ENCODE measurements around the gene MRPS15. TPM values are rescaled to one million over a fixed set of nuclear protein-coding genes. Genes with fewer than 3 reads are reported as not detected.

The MRPS15 gene
- total RNA-seq, 1 experiment from 2014 or later: 140 TPM

DNA sequence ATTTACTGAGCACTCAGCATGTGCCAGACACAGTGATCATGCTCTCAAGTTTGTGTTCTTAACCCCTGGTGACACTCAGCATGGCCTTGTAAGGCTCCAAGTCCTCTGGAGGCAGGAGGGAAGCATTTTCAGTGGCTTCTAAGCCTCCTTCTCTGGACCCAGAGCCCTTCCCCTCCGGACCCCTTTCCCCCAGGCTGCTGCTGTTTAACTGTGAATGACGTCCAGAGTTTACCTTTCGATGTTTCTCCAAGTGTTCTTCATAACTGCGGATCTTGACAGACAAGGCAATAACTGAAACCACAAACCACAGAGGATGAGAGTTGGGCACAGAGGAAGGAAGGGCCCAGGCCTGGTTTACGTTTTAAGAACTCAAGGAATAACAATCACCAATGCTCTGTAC is 6.5 kb downstream of the MRPS15 start:
- no peaks in the 10 kb centered on the region for H3K9me3 ChIP-seq (ENCODE audit: low read depth, low read length, poor library complexity, severe bottlenecking)
- no peak overlapping the region for H3K4me3 ChIP-seq (ENCODE audit: low read depth, low read length, poor library complexity, severe bottlenecking)
- H3K27me3 ChIP-seq (replicated peaks; ENCODE audit: insufficient read depth, low read depth, low read length, poor library complexity): no peaks in the 10 kb centered on the region
- ChIA-PET CTCF (no interaction called here), POLR2A (ENCODE audit: low non-redundant PET) (no interaction called here)
- no TSS peak for BruUV-seq (replicated peaks)
- peaks cover 46% of the 10 kb centered on the region for H3K36me3 ChIP-seq (ENCODE audit: insufficient read depth, low read length, poor library complexity, severe bottlenecking)
- no peak for DNase-seq (ENCODE audit: low spot score)
- TF ChIP-seq CTCF (conservative IDR thresholded peaks at IDR 0.05; ENCODE audit: low read depth, low read length) (no peak), EZH2 (IDR thresholded peaks at IDR 0.05; ENCODE audit: borderline replicate concordance, low read depth, low read length, poor library complexity, severe bottlenecking) (no peak)
- H3K4me1 ChIP-seq (ENCODE audit: insufficient read depth, low read length, poor library complexity, severe bottlenecking): no peaks in the 10 kb centered on the region
- intact Hi-C loops (cut with micrococcal nuclease; ENCODE audit: unreplicated experiment): no loop called here
- no peak overlapping the region for H3K27ac ChIP-seq (ENCODE audit: low read depth, low read length, poor library complexity, severe bottlenecking)

DNA sequence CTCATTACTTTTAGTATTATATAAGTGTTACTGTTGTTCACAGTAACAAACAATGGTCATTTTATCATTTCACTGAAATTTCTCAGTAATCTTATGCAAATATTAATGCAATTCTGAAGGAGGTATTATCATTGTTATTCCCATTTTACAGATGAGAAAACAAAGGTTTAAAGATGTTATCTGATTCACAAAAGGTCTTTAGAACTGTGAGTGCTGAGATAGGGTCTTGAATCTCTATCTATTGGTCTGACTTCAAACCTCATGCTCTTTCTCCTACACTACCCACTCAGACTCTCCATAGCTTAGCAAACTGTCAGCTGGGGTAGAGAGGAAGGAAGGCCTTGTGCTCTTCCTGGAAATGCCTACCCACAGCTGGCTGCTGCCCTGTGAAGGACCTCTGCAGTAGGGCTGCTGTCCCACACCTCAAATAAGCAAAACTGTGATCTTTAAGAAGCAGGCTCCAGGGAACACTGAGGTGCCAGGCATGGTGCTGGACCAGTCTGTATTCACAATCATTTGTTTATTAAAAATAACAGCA is 7.7 kb downstream of the MRPS15 start:
- BruUV-seq (replicated peaks): no TSS peak
- DNase-seq (ENCODE audit: low spot score): no peak
- POLR2A ChIA-PET (ENCODE audit: low non-redundant PET): no interaction called here
- CTCF ChIA-PET: no interaction called here
- no peaks in the 10 kb centered on the region for H3K9me3 ChIP-seq (ENCODE audit: low read depth, low read length, poor library complexity, severe bottlenecking)
- no peaks in the 10 kb centered on the region for H3K27me3 ChIP-seq (replicated peaks; ENCODE audit: insufficient read depth, low read depth, low read length, poor library complexity)
- H3K27ac ChIP-seq (ENCODE audit: low read depth, low read length, poor library complexity, severe bottlenecking): no peak overlapping the region
- no peaks in the 10 kb centered on the region for H3K4me1 ChIP-seq (ENCODE audit: insufficient read depth, low read length, poor library complexity, severe bottlenecking)
- intact Hi-C loops (cut with micrococcal nuclease; ENCODE audit: unreplicated experiment): no loop called here
- H3K36me3 ChIP-seq (ENCODE audit: insufficient read depth, low read length, poor library complexity, severe bottlenecking): peaks cover 39% of the 10 kb centered on the region
- no peak overlapping the region for H3K4me3 ChIP-seq (ENCODE audit: low read depth, low read length, poor library complexity, severe bottlenecking)
- TF ChIP-seq CTCF (conservative IDR thresholded peaks at IDR 0.05; ENCODE audit: low read depth, low read length) (no peak), EZH2 (IDR thresholded peaks at IDR 0.05; ENCODE audit: borderline replicate concordance, low read depth, low read length, poor library complexity, severe bottlenecking) (no peak)

- CTCF ChIA-PET: no interaction called here
- TF ChIP-seq EZH2 (IDR thresholded peaks at IDR 0.05; ENCODE audit: borderline replicate concordance, low read depth, low read length, poor library complexity, severe bottlenecking) (no peak), CTCF (conservative IDR thresholded peaks at IDR 0.05; ENCODE audit: low read depth, low read length) (no peak)
These were observed 8.8 kb downstream of the MRPS15 start for GRCh38 chr1:36455386-36455785.

More at GRCh38 chr1:36455386-36455785, 8.8 kb downstream of the MRPS15 start:
- no TSS peak for BruUV-seq (replicated peaks)
- POLR2A ChIA-PET (ENCODE audit: low non-redundant PET): no interaction called here
- no peak overlapping the region for H3K4me3 ChIP-seq (ENCODE audit: low read depth, low read length, poor library complexity, severe bottlenecking)
- intact Hi-C loops (cut with micrococcal nuclease; ENCODE audit: unreplicated experiment): no loop called here
- no peak for DNase-seq (ENCODE audit: low spot score)
- no peak overlapping the region for H3K27ac ChIP-seq (ENCODE audit: low read depth, low read length, poor library complexity, severe bottlenecking)
- no peaks in the 10 kb centered on the region for H3K27me3 ChIP-seq (replicated peaks; ENCODE audit: insufficient read depth, low read depth, low read length, poor library complexity)
- H3K36me3 ChIP-seq (ENCODE audit: insufficient read depth, low read length, poor library complexity, severe bottlenecking): peaks cover 35% of the 10 kb centered on the region
- no peaks in the 10 kb centered on the region for H3K9me3 ChIP-seq (ENCODE audit: low read depth, low read length, poor library complexity, severe bottlenecking)
- no peaks in the 10 kb centered on the region for H3K4me1 ChIP-seq (ENCODE audit: insufficient read depth, low read length, poor library complexity, severe bottlenecking)
